SU-DHL-6 (cell line): ENCODE results near the gene TRMT1.

ENCODE experiments used
- CTCF ChIP-seq: fragments of 200-600 bp; sonication (generic); IDR thresholded peaks from one replicate; pipeline ENCODE4 v1.5.1; 2017; ENCODE audit warnings: antibody characterized with exemption, mild to moderate bottlenecking, low read length, moderate library complexity; ENCODE audit not compliant: insufficient read depth, poor library complexity, severe bottlenecking
- EZH2phosphoT487 ChIP-seq: fragments of 200-600 bp; sonication (generic), shearing (Covaris generic); conservative IDR thresholded peaks from 2 replicates; pipeline ENCODE4 v1.6.1; 2018; ENCODE audit warnings: mild to moderate bottlenecking, antibody characterized with exemption, low read length, moderate library complexity, mixed read lengths

- no peak for TF ChIP-seq CTCF
- TF ChIP-seq EZH2phosphoT487 = no peak
Observed at GRCh38 chr19:13062317-13062716, 54.2 kb downstream of the TRMT1 start.
